Activated B cell treated with CpG ODN at 0.5 μM for 24 hours (primary cell): ENCODE measurements around the gene CDNF. TPM values are rescaled to one million over a fixed set of nuclear protein-coding genes. Genes with fewer than 3 reads are reported as not detected.

Experiments
- ATAC-seq: fragments of 200-7000 bp; cut with Tn5 transposase; one replicate; pipeline ENCODE4 v1.10.0; 2021; ENCODE audit warnings: low read depth, mild to moderate bottlenecking, moderate library complexity
- CTCF ChIA-PET: fragments of 350-600 bp; sonication (Branson Sonifier 250); formaldehyde crosslinking; loops from one replicate; lab custom pipeline; 2021; ENCODE audit warnings: antibody characterized with exemption; lab: Charles Lee
- POLR2A ChIA-PET: fragments of 350-600 bp; sonication (Branson Sonifier 250); formaldehyde crosslinking; loops from one replicate; lab custom pipeline; 2021; ENCODE audit warnings: antibody characterized with exemption; lab: Charles Lee
- DNase-seq: peaks from one replicate; pipeline ENCODE4 v3.0.0; 2022
- H3K27ac Mint-ChIP-seq: one replicate; pipeline ENCODE4 v1.8.0; 2020; ENCODE audit warnings: mixed read lengths
- H3K27me3 Mint-ChIP-seq: one replicate; pipeline ENCODE4 v1.8.0; 2021; ENCODE audit warnings: mixed read lengths
- H3K36me3 Mint-ChIP-seq: one replicate; pipeline ENCODE4 v1.8.0; 2021; ENCODE audit warnings: low read depth, mixed read lengths
- H3K4me1 Mint-ChIP-seq: one replicate; pipeline ENCODE4 v1.8.0; 2021; ENCODE audit warnings: mixed read lengths
- H3K4me3 Mint-ChIP-seq: one replicate; pipeline ENCODE4 v1.8.0; 2020; ENCODE audit warnings: mild to moderate bottlenecking, mixed read lengths
- H3K9me3 Mint-ChIP-seq: one replicate; pipeline ENCODE4 v1.8.0; 2020; ENCODE audit warnings: mixed read lengths
- intact Hi-C: fragments of 100-400 bp; cut with micrococcal nuclease; formaldehyde crosslinking; loops from one replicate; pipeline ENCODE4 v1.15.1; 2024
- total RNA-seq: library from RNA; stranded (reverse); gene quantifications from 2 replicates; pipeline ENCODE4 v1.2.3, GENCODE V29; 2022
- TF ChIP-seq, protein P1 (sequence below): fragments of 200-600 bp; IDR thresholded peaks from one replicate; pipeline ENCODE4 v1.8.0; 2022; ENCODE audit warnings: antibody characterized with exemption, mild to moderate bottlenecking

The CDNF gene
- total RNA-seq, 1 donor from 2014 or later = 0.98 TPM

DNA sequence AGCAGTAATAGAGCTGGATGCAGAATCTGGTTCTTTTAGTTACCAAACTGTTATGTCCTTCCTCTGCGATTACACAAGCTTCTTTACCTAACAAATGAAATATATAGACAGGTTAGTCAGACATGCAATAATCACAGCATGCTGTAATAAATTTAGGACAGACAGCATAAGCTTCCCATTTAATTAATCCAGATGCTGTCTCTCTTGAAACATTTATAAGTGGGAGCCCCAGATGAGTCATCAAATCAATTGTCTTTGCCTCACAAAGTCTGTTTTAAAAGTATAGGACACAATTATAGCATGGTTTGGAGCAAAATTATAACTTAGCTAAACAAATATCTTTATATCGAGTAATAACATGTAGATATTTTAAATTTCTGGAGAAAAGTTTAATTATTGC is 1.6 kb downstream of the CDNF start:
- no peaks in the 10 kb centered on the region for H3K27me3 Mint-ChIP-seq
- H3K36me3 Mint-ChIP-seq = peaks cover 21% of the 10 kb centered on the region
- intact Hi-C loops = loop anchor here (2.0 to 5.0 kb wide), 7 partner anchors 99 to 1049 kb away; partner anchors contain the start of gene NMT2
- ATAC-seq (no peak), DNase-seq (no peak)
- CTCF ChIA-PET = interaction anchor here (1.2 to 2.9 kb wide), 3 partner anchors 12 to 299 kb away, joined by 3 to 24 read pairs (median 5); no protein-coding TSS in a partner anchor
- H3K9me3 Mint-ChIP-seq = no peaks in the 10 kb centered on the region
- H3K4me3 Mint-ChIP-seq = no peak overlapping the region
- POLR2A ChIA-PET = interaction anchor here (1.5 to 3.2 kb wide), 3 partner anchors 42 to 236 kb away, joined by 4 to 27 read pairs (median 17); partner anchors contain the start of genes MEIG1 and SUV39H2
- no peak overlapping the region for H3K27ac Mint-ChIP-seq
- TF ChIP-seq, protein P1, sequence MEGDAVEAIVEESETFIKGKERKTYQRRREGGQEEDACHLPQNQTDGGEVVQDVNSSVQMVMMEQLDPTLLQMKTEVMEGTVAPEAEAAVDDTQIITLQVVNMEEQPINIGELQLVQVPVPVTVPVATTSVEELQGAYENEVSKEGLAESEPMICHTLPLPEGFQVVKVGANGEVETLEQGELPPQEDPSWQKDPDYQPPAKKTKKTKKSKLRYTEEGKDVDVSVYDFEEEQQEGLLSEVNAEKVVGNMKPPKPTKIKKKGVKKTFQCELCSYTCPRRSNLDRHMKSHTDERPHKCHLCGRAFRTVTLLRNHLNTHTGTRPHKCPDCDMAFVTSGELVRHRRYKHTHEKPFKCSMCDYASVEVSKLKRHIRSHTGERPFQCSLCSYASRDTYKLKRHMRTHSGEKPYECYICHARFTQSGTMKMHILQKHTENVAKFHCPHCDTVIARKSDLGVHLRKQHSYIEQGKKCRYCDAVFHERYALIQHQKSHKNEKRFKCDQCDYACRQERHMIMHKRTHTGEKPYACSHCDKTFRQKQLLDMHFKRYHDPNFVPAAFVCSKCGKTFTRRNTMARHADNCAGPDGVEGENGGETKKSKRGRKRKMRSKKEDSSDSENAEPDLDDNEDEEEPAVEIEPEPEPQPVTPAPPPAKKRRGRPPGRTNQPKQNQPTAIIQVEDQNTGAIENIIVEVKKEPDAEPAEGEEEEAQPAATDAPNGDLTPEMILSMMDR = no peak
- H3K4me1 Mint-ChIP-seq = peaks cover 25% of the 10 kb centered on the region

DNA sequence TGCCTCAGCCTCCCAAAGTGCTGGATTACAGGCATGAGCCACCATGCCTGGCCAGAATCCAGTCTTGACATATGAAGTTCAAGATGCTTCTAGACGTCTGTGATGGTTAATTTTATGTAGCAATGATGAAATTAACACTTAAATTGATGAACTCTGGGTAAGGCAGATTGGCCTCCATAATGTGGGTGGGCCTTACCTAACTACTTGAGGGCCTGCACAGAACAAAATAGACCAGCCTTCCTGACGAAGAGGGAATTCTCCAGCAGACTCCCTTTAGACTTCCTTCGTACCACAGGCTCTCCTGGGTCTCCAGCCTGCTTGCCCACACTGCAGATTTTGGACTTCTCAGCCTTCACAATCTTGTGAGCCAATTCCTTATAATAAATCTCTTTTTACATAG is 4.7 kb downstream of the CDNF start:
- ATAC-seq (no peak), DNase-seq (no peak)
- Mint-ChIP-seq H3K27me3 (no peaks in the 10 kb centered on the region), H3K9me3 (no peaks in the 10 kb centered on the region), H3K4me1 (peaks cover 11% of the 10 kb centered on the region), H3K27ac (no peak overlapping the region), H3K4me3 (no peak overlapping the region), H3K36me3 (peaks cover 4% of the 10 kb centered on the region)
- POLR2A ChIA-PET = no interaction called here
- CTCF ChIA-PET = no interaction called here
- TF ChIP-seq, protein P1 = no peak
- intact Hi-C loops = no loop called here

DNA sequence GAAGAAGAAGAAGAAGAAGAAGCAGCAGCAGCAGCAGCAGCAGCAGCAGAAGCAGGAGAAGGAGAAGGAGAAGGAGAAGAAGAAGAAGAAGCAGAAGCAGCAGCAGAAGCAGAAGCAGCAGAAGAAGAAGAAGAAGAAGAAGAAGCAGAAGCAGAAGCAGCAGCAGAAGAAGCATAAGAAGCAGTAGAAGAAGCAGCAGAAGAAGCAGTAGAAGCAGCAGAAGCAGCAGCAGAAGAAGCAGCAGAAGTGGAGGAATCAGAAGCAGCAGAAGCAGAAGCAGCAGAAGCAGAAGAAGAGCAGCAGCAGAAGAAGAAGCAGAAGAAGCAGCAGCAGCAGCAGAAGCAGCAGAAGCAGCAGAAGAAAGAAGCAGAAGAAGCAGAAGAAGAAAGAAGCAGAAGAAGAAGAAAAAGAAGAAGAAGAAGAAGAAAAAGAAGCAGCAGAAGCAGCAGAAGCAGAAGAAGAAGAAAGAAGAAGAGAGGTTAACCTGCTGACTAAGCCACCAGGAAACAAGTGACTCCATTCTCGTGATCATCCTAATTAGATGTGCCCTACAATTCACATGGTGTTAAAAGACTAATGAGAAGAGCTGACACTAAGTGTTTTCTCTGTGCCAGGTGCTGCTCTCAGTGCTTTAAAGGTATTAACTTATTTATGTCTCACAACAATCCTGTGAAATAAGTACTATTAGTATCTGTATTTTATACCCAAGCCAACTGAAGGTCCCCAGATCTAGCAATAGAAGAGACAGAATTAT is 11.6 kb downstream of the CDNF start:
- ChIA-PET POLR2A (interaction anchor here (0.7 to 0.8 kb wide), 3 partner anchors 11 to 291 kb away, joined by 3 to 16 read pairs (median 5); partner anchors contain the start of genes HSPA14 and MSANTD7), CTCF (no interaction called here)
- DNase-seq (no peak), ATAC-seq (no peak)
- H3K4me1 Mint-ChIP-seq = peaks cover 20% of the 10 kb centered on the region
- H3K36me3 Mint-ChIP-seq = no peaks in the 10 kb centered on the region
- H3K9me3 Mint-ChIP-seq = no peaks in the 10 kb centered on the region
- H3K27ac Mint-ChIP-seq = no peak overlapping the region
- TF ChIP-seq, protein P1 = no peak
- no peaks in the 10 kb centered on the region for H3K27me3 Mint-ChIP-seq
- no peak overlapping the region for H3K4me3 Mint-ChIP-seq
- intact Hi-C loops = no loop called here

DNA sequence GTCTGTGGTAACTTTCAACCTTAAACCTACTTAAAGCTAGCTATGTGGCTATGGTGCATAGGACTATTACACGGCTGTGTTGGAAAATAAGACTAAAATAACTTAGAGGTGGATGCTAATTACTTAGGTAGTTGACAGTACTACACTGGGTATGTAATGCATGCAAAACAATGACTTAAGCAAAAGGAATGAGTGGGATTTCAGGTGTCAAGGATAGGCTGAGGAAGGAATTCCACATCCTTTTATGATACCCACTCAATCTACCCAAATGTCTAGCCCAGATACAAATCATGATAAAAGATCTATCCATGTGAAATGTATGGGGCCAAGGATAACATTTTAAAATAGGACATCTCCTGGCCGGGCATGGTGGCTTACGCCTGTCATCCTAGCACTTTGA is 13.9 kb downstream of the CDNF start:
- H3K4me3 Mint-ChIP-seq = no peak overlapping the region
- H3K27me3 Mint-ChIP-seq = no peaks in the 10 kb centered on the region
- no peak for DNase-seq
- H3K4me1 Mint-ChIP-seq = peaks cover 24% of the 10 kb centered on the region
- intact Hi-C loops = loop anchor here (1.0 to 5.0 kb wide), 8 partner anchors 84 to 627 kb away; no protein-coding TSS in a partner anchor
- CTCF ChIA-PET = interaction anchor here (0.9 to 3.4 kb wide), 16 partner anchors 13 to 627 kb away, joined by 3 to 34 read pairs (median 10); partner anchors contain the start of genes CDNF, HSPA14 and MSANTD7
- no peaks in the 10 kb centered on the region for H3K9me3 Mint-ChIP-seq
- ATAC-seq = no peak
- POLR2A ChIA-PET = interaction anchor here (0.6 to 3.4 kb wide), 5 partner anchors 77 to 273 kb away, joined by 3 to 14 read pairs (median 4); no protein-coding TSS in a partner anchor
- H3K27ac Mint-ChIP-seq = no peak overlapping the region
- H3K36me3 Mint-ChIP-seq = no peaks in the 10 kb centered on the region
- TF ChIP-seq, protein P1 = no peak
